Liver (tissue), 9 donors: Measurements from ENCODE around the gene SLC8A2. TPM values are rescaled to one million over a fixed set of nuclear protein-coding genes. Genes with fewer than 3 reads are reported as not detected.

Source experiments
- DNase-seq: peaks from one replicate; pipeline ENCODE4 v3.0.0-alpha.2; 2017; ENCODE audit warnings: low spot score
- H3K27ac ChIP-seq, 2 donors: one replicate each; pipeline ENCODE4 v1.7.0; 2013; ENCODE audit warnings: inconsistent platforms in 2 of 2, low read length in 2 of 2, control low read depth in 1 of 2, low read depth in 1 of 2, mild to moderate bottlenecking in 1 of 2
- H3K27me3 ChIP-seq, 4 donors: one replicate each; pipeline versions ENCODE4 v1.6.1 to v1.7.0; 2013; ENCODE audit warnings: low read length in 3 of 4, inconsistent platforms in 1 of 4, mild to moderate bottlenecking in 1 of 4, moderate library complexity in 1 of 4; ENCODE audit not compliant: control insufficient read depth in 4 of 4, insufficient read depth in 4 of 4
- H3K36me3 ChIP-seq, 4 donors: one replicate each; pipeline versions ENCODE4 v1.6.1 to v1.7.0; 2013; ENCODE audit warnings: low read length in 3 of 4, mild to moderate bottlenecking in 3 of 4, low read depth in 1 of 4, moderate library complexity in 1 of 4; ENCODE audit not compliant: control insufficient read depth in 4 of 4, insufficient read depth in 3 of 4
- H3K4me1 ChIP-seq, 4 donors: one replicate each; pipeline versions ENCODE4 v1.6.1 to v1.7.0; 2013; ENCODE audit warnings: low read length in 3 of 4, mild to moderate bottlenecking in 3 of 4, moderate library complexity in 1 of 4; ENCODE audit not compliant: control insufficient read depth in 4 of 4, insufficient read depth in 4 of 4
- H3K4me3 ChIP-seq, 3 donors: one replicate each; pipeline versions ENCODE4 v1.6.1 to v1.7.0; 2013; ENCODE audit warnings: low read length in 3 of 3, control low read depth in 1 of 3, low read depth in 1 of 3, mild to moderate bottlenecking in 1 of 3
- H3K9ac ChIP-seq, 2 donors: one replicate each; pipeline ENCODE4 v1.7.0; 2013; ENCODE audit warnings: low read length in 2 of 2, mild to moderate bottlenecking in 2 of 2, moderate library complexity in 2 of 2, control low read depth in 1 of 2, low read depth in 1 of 2
- H3K9me3 ChIP-seq, 4 donors: one replicate each; pipeline versions ENCODE4 v1.6.1 to v1.7.0; 2013; ENCODE audit warnings: low read length in 3 of 4; ENCODE audit not compliant: control insufficient read depth in 4 of 4
- ATF3 ChIP-seq: IDR thresholded peaks from 2 replicates; pipeline ENCODE4 v1.6.1; 2016; ENCODE audit warnings: antibody characterized with exemption
- CTCF ChIP-seq: fragments of 150-350 bp; IDR thresholded peaks from 2 replicates; pipeline ENCODE4 v1.5.1; 2017; ENCODE audit warnings: improper control_type of control experiment, low read depth, low read length; ENCODE audit not compliant: missing input control
- EGR1 ChIP-seq, 2 donors: IDR thresholded peaks; 2 replicates each; pipeline ENCODE4 v1.6.1; 2016 to 2018; ENCODE audit warnings: antibody characterized with exemption in 2 of 2, low read depth in 2 of 2
- FOXA1 ChIP-seq: IDR thresholded peaks from 2 replicates; pipeline ENCODE4 v1.6.1; 2016; ENCODE audit warnings: antibody characterized with exemption
- FOXA2 ChIP-seq: IDR thresholded peaks from 2 replicates; pipeline ENCODE4 v1.6.1; 2016; ENCODE audit warnings: antibody characterized with exemption
- GABPA ChIP-seq, 2 donors: IDR thresholded peaks in 1 of 2; conservative IDR thresholded peaks in 1 of 2; 2 replicates each; pipeline ENCODE4 v1.6.1; 2016; ENCODE audit warnings: antibody characterized with exemption in 2 of 2, mild to moderate bottlenecking in 1 of 2, moderate library complexity in 1 of 2
- HNF4A ChIP-seq, 2 donors: conservative IDR thresholded peaks; 2 replicates each; pipeline ENCODE4 v1.6.1; 2016; ENCODE audit warnings: antibody characterized with exemption in 2 of 2, mild to moderate bottlenecking in 2 of 2
- HNF4G ChIP-seq: IDR thresholded peaks from 2 replicates; pipeline ENCODE4 v1.6.1; 2016; ENCODE audit warnings: antibody characterized with exemption
- JUND ChIP-seq, 2 donors: IDR thresholded peaks; 2 replicates each; pipeline ENCODE4 v1.6.1; 2016; ENCODE audit warnings: antibody characterized with exemption in 2 of 2
- MAX ChIP-seq: IDR thresholded peaks from 2 replicates; pipeline ENCODE4 v1.6.1; 2016; ENCODE audit warnings: antibody characterized with exemption
- NR2F2 ChIP-seq: IDR thresholded peaks from 2 replicates; pipeline ENCODE4 v1.6.1; 2016; ENCODE audit warnings: antibody characterized with exemption
- RAD21 ChIP-seq, 2 donors: IDR thresholded peaks; 2 replicates each; pipeline ENCODE4 v1.6.1; 2016; ENCODE audit warnings: antibody characterized with exemption in 2 of 2, mild to moderate bottlenecking in 2 of 2
- REST ChIP-seq: IDR thresholded peaks from 2 replicates; pipeline ENCODE4 v1.6.1; 2016; ENCODE audit warnings: antibody characterized with exemption, mild to moderate bottlenecking
- RXRA ChIP-seq, 2 donors: IDR thresholded peaks; 2 replicates each; pipeline ENCODE4 v1.6.1; 2017 to 2018; ENCODE audit warnings: antibody characterized with exemption in 2 of 2, mild to moderate bottlenecking in 1 of 2
- SP1 ChIP-seq: IDR thresholded peaks from 2 replicates; pipeline ENCODE4 v1.6.1; 2018; ENCODE audit warnings: antibody characterized with exemption, mild to moderate bottlenecking
- TAF1 ChIP-seq: conservative IDR thresholded peaks from 2 replicates; pipeline ENCODE4 v1.6.1; 2016; ENCODE audit warnings: antibody characterized with exemption, mild to moderate bottlenecking
- YY1 ChIP-seq: IDR thresholded peaks from 2 replicates; pipeline ENCODE4 v1.6.1; 2016; ENCODE audit warnings: antibody characterized with exemption, mild to moderate bottlenecking
- ZBTB33 ChIP-seq: IDR thresholded peaks from 2 replicates; pipeline ENCODE4 v1.6.1; 2016; ENCODE audit warnings: antibody characterized with exemption
- WGBS: extraction: QIAGEN DNeasy Blood & Tissue Kit; methylation state at CpG from one replicate; pipeline ENCODE4 v1.1.7; 2013; 5-methylcytosine and 5-hydroxymethylcytosine counted together
- polyA plus RNA-seq, 2 donors: library from polyadenylated mRNA; stranded (reverse) in 1 of 2; unstranded in 1 of 2; fragments of 200-250 nt in 1 of 2; fragments of >200 nt in 1 of 2; fragmentation: Nextera tagmentation in 1 of 2; extraction: Ambion mirVana in 1 of 2; gene quantifications; one replicate each; pipeline versions ENCODE4 v1.2.1 to v1.2.3, GENCODE V29; 2013 to 2015
- total RNA-seq, 2 donors: library from RNA; depleted of rRNA; stranded (reverse); fragments of >200 nt; gene quantifications; one replicate each; pipeline ENCODE4 v1.2.3, GENCODE V29; 2014
- donor health status: healthy.
- donor health status: healthy.
- donor health status: healthy.
- donor health status: healthy.
- donor health status: healthy.

The SLC8A2 gene
- total and polyA plus RNA-seq, 4 donors = 0.01 to 0.25 TPM; not detected in 2

- no peak for DNase-seq
- Histone ChIP-seq H3K4me1 (peaks cover 0 to 6% (median 2%) of the 10 kb centered on the region in 4 donors), H3K27ac (no peak overlapping the region), H3K4me3 (no peak overlapping the region), H3K27me3 (peaks cover 0 to 14% (median 2%) of the 10 kb centered on the region in 4 donors), H3K36me3 (no peaks in the 10 kb centered on the region), H3K9me3 (no peaks in the 10 kb centered on the region), H3K9ac (no peak overlapping the region)
- TF ChIP-seq HNF4G (no peak), FOXA2 (no peak), GABPA (IDR thresholded peaks at IDR 0.05 in 1 of 2, conservative IDR thresholded peaks at IDR 0.05 in 1 of 2) (no peak), ZBTB33 (no peak), RAD21 (IDR thresholded peaks at IDR 0.05) (no peak), CTCF (peak; percentile 20)
- WGBS = 62% methylated on average over 21 of the region's 21 CpGs
Measured at GRCh38 chr19:47414469-47414868, 57.2 kb downstream of the SLC8A2 start.

GRCh38 chr19:47413941-47414340 lies 57.8 kb downstream of the SLC8A2 start:
- Histone ChIP-seq H3K4me3 (no peak overlapping the region), H3K27ac (no peak overlapping the region), H3K27me3 (peaks cover 0 to 12% (median 2%) of the 10 kb centered on the region in 4 donors), H3K9me3 (no peaks in the 10 kb centered on the region), H3K9ac (no peak overlapping the region), H3K4me1 (peaks cover 0 to 6% (median 2%) of the 10 kb centered on the region in 4 donors), H3K36me3 (no peaks in the 10 kb centered on the region)
- no peak for TF ChIP-seq YY1
- TF ChIP-seq GABPA (IDR thresholded peaks at IDR 0.05 in 1 of 2, conservative IDR thresholded peaks at IDR 0.05 in 1 of 2) = no peak
- no peak for TF ChIP-seq FOXA2
- TF ChIP-seq RAD21 (IDR thresholded peaks at IDR 0.05) = no peak
- TF ChIP-seq REST = no peak
- TF ChIP-seq ZBTB33 = no peak
- TF ChIP-seq FOXA1 = no peak
- TF ChIP-seq JUND (IDR thresholded peaks at IDR 0.05) = no peak
- no peak for TF ChIP-seq MAX
- no peak for TF ChIP-seq TAF1
- TF ChIP-seq CTCF = no peak
- no peak for TF ChIP-seq HNF4G
- no peak for TF ChIP-seq NR2F2
- TF ChIP-seq EGR1 (IDR thresholded peaks at IDR 0.05; ENCODE audit: low read depth in 2 of 2) = no peak
- no peak for TF ChIP-seq ATF3
- TF ChIP-seq RXRA (IDR thresholded peaks at IDR 0.05) = no peak
- no peak for TF ChIP-seq HNF4A (conservative IDR thresholded peaks at IDR 0.05)
- no peak for TF ChIP-seq SP1
- WGBS = 85% methylated on average over 16 of the region's 16 CpGs
- no peak for DNase-seq
